Thyroid gland (tissue), 4 donors: ENCODE measurements around the gene MAML3.

ENCODE experiments used
- POLR2A ChIP-seq, 2 donors: fragments of 450-650 bp; IDR thresholded peaks; one replicate each; pipeline ENCODE4 v1.6.1; 2017; ENCODE audit warnings: antibody characterized with exemption in 2 of 2, mild to moderate bottlenecking in 2 of 2, moderate library complexity in 1 of 2
- TF ChIP-seq, protein P1 (sequence below), 6 experiments: fragments of 200-600 bp in 3 of 6; fragments of 450-650 bp in 3 of 6; sonication (generic) in 3 of 6; IDR thresholded peaks; one replicate each; pipeline ENCODE4 v1.5.1; 2016 to 2019; ENCODE audit warnings: antibody characterized with exemption in 6 of 6, mild to moderate bottlenecking in 2 of 6, inconsistent platforms in 1 of 6, moderate library complexity in 1 of 6

DNA sequence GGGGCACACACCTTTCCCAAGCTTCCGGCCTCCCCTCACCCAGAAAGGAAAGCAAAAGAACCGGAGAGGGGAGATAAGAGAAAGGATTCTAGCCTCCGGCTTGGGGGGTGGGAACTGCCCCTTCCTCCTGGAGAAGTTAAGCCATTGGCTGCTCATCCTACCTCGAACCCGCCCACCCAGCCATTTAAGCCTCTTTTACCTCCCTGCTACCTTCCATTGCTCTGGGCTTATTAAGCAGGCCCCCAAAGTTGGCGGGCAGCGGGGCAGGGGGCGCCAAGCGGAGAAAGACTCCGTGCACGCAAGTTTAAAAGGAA, 2.3 kb downstream of the MAML3 start:
- TF ChIP-seq, protein P1, sequence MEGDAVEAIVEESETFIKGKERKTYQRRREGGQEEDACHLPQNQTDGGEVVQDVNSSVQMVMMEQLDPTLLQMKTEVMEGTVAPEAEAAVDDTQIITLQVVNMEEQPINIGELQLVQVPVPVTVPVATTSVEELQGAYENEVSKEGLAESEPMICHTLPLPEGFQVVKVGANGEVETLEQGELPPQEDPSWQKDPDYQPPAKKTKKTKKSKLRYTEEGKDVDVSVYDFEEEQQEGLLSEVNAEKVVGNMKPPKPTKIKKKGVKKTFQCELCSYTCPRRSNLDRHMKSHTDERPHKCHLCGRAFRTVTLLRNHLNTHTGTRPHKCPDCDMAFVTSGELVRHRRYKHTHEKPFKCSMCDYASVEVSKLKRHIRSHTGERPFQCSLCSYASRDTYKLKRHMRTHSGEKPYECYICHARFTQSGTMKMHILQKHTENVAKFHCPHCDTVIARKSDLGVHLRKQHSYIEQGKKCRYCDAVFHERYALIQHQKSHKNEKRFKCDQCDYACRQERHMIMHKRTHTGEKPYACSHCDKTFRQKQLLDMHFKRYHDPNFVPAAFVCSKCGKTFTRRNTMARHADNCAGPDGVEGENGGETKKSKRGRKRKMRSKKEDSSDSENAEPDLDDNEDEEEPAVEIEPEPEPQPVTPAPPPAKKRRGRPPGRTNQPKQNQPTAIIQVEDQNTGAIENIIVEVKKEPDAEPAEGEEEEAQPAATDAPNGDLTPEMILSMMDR (IDR thresholded peaks at IDR 0.05) = peak in 1 of 6 experiments; percentile 25
- peak in 1 of 2 donors; percentile 76 for TF ChIP-seq POLR2A (IDR thresholded peaks at IDR 0.05)
